Fibroblast of pulmonary artery (primary cell): ENCODE results near the gene DCTN2.

ENCODE experiments used
- DNase-seq: peaks from one replicate; pipeline ENCODE4 v3.0.0-alpha.2; 2010; ENCODE audit warnings: low read depth
- H3K4me3 ChIP-seq: replicated peaks from 2 replicates; pipeline ENCODE4 v1.5.1; 2011; ENCODE audit warnings: low read depth, mild to moderate bottlenecking, control low read depth, low read length, moderate library complexity
- TF ChIP-seq, protein P1 (sequence below): IDR thresholded peaks from 2 replicates; pipeline ENCODE4 v1.5.1; 2011; ENCODE audit warnings: mild to moderate bottlenecking, control low read depth, low read length, inconsistent platforms; ENCODE audit errors: missing control alignments

Gene DCTN2

DNA sequence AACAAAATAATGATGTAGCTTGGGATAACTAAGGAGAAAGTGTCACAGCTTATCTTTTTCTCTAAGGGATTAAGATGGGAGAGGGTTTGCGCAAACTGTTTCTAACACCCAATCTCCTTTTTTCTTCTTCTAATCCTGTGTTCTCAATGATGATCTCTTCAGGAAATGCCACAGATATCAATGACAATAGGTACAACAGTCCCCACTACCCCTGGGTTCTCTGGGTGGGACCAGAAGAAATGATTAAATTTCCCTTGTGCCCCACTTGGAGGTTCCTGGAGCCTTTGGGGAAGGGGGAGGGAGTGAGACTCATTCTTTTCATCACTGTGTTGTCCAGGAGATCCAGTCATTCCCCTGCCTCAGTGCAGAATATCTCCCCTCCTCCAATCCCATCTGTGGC lies 35.4 kb upstream of the DCTN2 start:
- TF ChIP-seq, protein P1, sequence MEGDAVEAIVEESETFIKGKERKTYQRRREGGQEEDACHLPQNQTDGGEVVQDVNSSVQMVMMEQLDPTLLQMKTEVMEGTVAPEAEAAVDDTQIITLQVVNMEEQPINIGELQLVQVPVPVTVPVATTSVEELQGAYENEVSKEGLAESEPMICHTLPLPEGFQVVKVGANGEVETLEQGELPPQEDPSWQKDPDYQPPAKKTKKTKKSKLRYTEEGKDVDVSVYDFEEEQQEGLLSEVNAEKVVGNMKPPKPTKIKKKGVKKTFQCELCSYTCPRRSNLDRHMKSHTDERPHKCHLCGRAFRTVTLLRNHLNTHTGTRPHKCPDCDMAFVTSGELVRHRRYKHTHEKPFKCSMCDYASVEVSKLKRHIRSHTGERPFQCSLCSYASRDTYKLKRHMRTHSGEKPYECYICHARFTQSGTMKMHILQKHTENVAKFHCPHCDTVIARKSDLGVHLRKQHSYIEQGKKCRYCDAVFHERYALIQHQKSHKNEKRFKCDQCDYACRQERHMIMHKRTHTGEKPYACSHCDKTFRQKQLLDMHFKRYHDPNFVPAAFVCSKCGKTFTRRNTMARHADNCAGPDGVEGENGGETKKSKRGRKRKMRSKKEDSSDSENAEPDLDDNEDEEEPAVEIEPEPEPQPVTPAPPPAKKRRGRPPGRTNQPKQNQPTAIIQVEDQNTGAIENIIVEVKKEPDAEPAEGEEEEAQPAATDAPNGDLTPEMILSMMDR: no peak
- no peak for DNase-seq
- H3K4me3 ChIP-seq: no peak overlapping the region

DNA sequence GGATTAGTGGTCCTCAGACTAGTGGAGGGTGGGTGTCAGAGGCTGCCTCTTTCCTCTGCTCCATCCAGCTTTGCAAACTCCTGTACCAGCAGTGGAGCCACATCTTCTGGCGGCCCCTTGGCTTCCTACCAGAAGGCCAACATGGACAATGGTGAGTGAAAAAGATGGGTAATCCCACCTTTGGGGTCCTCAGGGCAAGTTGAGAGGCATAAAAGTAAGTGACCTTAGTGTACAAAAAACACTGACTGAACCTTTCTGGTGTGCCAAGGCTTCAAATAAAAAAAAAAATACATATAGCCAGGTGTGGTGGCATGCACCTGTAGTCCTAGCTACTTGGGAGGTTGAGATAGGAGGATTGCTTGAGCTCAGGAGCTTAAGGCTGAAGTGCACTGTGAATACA lies 34.8 kb upstream of the DCTN2 start:
- TF ChIP-seq, protein P1: no peak
- H3K4me3 ChIP-seq: no peak overlapping the region
- no peak for DNase-seq

DNA sequence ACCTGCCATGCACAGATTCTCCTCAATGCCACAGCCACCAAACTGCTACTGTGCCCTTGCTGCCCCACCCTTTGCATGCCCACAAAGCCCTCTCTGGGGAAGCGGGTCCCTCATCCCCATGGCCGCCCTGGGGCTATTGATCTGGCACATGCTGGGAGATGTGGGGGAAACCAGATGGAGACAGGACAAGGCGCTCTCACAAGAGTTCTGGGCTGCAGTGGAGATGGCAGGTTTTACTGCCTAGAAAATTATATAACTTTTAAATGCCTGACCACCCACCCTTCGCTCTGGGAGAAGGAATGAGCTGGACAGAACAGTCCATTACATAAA lies 33.4 kb upstream of the DCTN2 start:
- no peak for DNase-seq
- TF ChIP-seq, protein P1: no peak
- no peak overlapping the region for H3K4me3 ChIP-seq

DNA sequence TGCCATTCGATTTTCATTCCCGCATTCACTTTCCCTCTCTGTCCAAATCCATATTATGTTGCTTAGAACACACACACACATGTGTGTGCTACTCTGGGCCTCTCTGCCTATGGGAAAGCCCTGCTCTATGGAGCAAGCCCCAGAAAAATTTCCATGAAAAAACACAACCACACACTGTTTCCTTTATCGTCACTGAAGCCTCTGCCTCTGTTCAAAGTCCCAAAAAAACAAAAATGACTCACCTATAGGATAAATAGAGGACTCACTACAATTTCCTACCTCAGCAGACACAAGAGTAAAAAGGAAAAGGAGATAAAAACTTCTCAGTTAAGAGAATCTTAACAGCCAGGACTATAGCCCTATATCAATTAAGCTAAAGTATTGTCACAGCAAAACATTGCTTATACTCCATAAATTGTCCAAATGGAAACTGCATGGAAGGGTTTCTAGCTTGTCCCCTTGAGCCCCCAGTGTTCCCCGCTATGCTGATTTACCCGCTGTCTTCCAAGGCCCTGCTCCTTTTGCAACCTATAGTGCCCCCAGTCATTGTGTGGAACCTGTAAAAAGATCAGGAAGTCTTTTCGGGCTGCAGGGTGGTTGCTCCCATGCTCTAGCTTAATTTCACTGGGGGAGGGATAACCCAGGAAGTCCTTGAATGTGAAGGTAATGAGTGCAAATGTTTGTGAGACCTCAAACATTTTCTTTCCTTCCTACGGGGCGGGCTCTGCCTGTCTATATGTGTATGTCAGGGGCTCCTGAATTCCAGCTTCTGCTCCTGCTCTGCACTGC lies 32.9 kb upstream of the DCTN2 start:
- TF ChIP-seq, protein P1: no peak
- DNase-seq: no peak
- H3K4me3 ChIP-seq: no peak overlapping the region

DNA sequence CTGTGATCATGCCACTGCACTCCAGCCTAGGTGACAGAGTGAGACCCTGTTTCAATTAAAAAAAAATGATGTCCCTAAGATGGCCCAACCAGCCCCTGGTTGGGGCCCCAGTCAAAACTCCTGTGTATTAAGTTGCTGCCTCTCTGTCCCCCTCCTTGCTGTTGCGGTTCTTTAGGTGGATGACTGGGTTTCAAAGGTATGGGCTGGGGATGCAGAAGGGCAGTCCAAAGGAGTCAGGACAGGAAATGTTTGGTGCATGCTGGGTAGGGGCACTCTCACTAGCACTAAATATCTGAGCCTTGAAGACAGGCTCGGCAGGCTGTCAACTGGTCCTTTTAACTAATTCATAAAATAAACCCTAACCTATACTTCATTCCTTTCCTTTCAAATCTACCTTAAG lies 32.0 kb upstream of the DCTN2 start:
- no peak overlapping the region for H3K4me3 ChIP-seq
- TF ChIP-seq, protein P1: no peak
- DNase-seq: no peak

DNA sequence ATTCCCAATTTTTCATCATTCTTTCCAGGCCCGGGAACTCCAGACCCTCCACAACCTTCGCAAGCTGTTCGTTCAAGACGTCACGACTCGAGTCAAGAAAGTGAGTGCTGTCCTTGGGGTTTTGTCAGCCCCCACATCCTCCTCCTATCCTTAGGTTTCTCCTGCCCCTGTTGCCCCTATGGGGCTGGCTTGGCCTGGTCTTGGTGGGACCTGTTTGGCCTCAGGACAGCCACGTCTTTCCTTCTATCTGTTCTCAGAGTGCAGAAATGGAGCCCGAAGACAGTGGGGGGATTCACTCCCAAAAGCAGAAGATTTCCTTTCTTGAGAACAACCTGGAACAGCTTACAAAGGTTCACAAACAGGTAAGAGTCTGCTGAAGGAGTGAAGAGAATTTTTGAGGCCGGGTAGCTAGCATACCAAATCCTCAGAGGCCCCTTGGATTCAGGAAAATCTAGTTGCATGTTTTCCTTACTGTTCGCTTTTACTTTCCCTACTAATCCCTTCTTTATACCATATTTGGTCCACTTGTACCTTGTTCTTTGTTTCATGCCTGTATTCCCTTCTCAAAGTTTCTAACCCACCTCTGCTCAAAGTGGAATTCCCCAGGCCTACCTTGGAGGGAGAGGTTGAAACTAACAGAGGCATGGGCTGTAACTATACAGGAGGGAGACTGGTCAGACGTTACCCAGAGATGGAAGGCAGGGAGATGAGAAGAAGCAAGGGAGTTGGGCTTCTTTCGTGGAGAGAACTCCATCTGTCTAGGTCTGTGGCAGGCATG lies 31.2 kb upstream of the DCTN2 start:
- TF ChIP-seq, protein P1: no peak
- no peak for DNase-seq
- no peak overlapping the region for H3K4me3 ChIP-seq
